ENCODE data around the gene DNASE2.
"Not testable (repeated sequence)": the region's sequence is repeated elsewhere in the genome, so short reads cannot be mapped to it uniquely, and the experiment has no call there.

The DNASE2 gene

GRCh38 chr19:12867120-12868099 is 13.8 kb downstream of the DNASE2 start:
- peak overlapping the region; percentile 4 to 42 (median 28) for H3K4me3 ChIP-seq
- H3K27ac ChIP-seq, result peak overlapping the region in 2 of 21 experiments; percentile 3 to 54

GRCh38 chr19:12866416-12867119 is 14.7 kb downstream of the DNASE2 start:
- Histone ChIP-seq H3K4me3 (peak overlapping the region in 2 of 7 experiments; percentile 29 to 42), H3K27ac (no peak overlapping the region)

- Histone ChIP-seq H3K4me3 (no peak overlapping the region), H3K27ac (no peak overlapping the region)
Measured at GRCh38 chr19:12865746-12866415, 15.4 kb downstream of the DNASE2 start.

DNA sequence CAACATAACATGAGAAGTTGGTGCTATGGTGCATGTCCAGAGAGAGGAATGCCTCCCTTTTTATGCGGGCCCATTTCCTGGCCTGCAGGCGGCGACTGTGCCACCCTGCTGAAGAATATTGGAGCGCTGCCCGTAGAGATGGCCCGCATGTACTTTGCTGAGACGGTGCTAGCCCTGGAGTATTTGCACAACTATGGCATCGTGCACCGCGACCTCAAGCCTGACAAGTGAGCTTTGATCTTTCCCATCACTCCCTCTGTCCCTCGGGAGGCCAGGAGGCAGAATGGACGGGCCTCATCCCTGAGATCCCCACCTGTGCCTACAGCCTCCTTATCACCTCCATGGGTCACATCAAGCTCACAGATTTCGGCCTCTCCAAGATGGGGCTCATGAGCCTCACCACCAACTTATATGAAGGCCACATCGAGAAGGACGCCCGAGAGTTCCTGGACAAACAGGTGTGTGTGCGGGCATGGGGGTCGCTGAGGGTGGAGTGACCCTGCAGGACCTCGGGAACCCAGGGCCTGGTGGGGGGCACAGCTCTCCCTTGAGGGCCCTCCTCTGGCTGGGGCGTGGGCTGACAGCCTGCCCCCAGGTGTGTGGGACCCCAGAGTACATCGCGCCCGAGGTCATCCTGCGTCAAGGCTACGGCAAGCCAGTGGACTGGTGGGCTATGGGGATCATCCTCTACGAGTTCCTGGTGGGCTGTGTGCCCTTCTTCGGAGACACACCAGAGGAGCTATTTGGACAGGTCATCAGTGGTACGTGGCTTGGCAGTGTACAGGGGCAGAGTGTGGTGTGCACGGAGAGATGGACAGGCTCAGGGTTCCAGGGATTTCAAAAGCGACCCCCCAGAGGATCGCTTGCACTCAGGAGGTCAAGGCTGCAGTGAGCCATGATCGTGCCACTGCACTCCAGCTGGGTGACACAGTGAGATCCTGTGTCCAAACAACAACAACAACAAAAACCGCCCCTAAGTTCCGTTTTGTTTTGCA is 16.2 kb downstream of the DNASE2 start:
- no peak overlapping the region for H3K27ac ChIP-seq
- no peak overlapping the region for H3K4me3 ChIP-seq

DNA sequence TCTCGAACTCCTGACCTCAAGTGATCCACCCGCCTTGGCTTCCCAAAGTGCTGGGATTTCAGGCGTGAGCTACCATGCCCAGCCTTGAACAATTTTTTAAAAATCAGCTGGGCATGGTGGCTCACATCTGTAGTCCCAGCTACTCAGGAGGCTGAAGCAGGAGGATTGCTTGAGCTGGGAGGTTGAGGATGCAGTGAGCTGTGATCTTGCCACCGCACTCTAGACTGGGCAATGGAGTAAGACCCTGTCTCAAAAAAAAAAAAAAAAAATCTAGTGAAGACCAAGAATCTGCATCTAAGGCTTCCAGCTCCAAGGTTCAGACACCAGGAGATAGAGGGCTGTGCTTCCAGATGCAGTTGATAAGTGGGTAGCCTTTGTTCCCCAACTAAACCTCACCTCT is 17.1 kb downstream of the DNASE2 start:
- H3K4me3 ChIP-seq, result no peak overlapping the region

DNA sequence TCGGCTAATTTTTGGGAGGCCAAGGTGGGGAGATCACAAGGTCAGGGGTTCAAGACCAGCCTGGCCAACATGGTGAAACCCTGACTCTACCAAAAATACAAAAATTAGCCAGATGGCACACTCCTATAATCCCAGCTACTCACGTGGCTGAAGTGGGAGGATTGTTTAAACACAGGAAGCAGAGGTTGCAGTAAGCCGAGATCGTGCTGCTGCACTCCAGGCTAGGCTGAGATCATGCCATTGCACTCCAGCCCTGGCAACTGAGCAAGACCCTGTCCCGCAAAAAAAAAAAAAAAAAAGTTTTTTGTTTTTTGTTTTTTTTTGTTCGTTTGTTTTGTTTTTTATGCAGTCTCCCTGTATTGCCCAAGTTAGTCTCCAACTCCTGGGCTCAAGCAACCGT is 21.7 kb downstream of the DNASE2 start:
- no peak overlapping the region for H3K27ac ChIP-seq
- no peak overlapping the region for H3K4me3 ChIP-seq

More for the DNA sequence above, 17.1 kb downstream of the DNASE2 start:
- H3K27ac ChIP-seq, result no peak overlapping the region

DNA sequence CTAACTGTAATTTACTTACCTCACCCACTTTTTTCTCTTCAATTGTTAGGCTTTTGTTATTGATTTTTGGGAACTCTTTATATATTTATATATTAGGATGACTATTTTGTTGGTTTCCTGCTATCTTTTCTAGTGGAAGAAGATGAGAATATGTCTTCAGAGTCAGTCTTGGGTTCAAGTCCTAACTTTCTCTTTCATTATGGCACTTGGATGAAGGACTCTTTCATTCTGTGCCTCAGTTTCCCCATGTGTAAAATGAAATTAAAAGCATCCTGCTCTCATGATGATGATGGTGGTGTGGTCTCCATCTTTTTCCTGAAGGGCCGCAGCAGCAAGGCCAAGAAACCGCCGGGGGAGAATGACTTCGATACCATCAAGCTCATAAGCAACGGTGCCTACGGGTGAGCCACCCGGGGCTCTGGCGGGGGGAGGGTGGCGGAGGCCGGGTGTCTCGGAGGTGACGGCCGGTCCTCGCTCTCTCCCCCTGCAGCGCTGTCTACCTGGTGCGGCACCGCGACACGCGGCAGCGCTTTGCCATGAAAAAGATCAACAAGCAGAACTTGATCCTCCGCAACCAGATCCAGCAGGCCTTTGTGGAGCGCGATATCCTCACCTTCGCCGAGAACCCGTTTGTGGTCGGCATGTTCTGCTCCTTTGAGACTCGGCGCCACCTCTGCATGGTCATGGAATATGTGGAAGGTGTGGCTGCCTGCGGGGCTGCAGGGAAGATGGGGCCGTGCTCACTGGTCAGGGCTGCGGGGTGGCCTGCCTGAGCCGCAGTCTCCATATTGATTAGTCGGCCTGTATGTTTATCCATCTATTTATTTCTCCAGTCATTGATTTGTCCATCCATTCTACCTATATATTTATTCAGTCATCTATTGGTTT is 23.0 kb downstream of the DNASE2 start:
- no peak overlapping the region for H3K27ac ChIP-seq
- no peak overlapping the region for H3K4me3 ChIP-seq

- no peak overlapping the region for H3K4me3 ChIP-seq
- H3K27ac ChIP-seq, result no peak overlapping the region
Measured at GRCh38 chr19:12856653-12857052, 24.6 kb downstream of the DNASE2 start.

GRCh38 chr19:12847159-12848139 is 33.8 kb downstream of the DNASE2 start:
- Histone ChIP-seq H3K27ac (no peak overlapping the region), H3K4me3 (peak overlapping the region in 1 of 7 experiments; percentile 26)

GRCh38 chr19:12846613-12847012 is 34.6 kb downstream of the DNASE2 start:
- H3K4me3 ChIP-seq, result not testable (repeated sequence)

DNA sequence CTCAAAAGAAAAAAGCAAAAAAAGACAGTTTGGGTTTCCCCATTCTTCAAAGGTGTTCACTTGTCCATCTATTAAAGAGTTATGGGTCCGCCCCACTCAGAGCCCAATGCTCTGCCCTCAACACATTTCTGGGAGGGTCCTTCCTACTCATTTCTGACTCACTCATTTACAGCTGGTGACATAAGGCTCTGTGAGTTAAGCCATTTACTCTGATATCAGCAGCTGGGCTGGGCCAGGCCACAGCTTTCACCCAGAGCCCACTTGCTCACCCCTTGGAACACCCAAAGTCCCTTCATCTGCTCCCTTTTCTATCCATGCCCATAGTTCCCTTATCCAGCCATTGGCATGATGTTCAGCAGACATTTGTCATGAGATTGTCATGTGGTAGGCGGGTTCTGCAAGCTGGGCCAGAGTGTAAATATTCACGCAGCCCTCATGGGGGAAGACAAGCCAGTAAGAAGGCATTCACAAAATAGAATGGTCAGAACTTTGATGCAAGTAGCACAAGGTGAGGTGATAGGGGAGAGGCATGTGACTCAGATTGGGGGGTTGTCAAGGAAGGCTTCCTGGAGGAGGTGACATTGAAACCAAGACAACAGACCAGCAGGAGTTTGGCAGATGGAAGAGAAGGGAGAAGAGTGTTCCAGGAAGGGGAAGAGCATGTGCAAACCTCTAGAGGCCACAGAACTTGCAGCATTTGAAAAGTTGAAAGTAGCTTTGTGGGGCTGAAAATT is 37.1 kb downstream of the DNASE2 start:
- H3K27ac ChIP-seq, result no peak overlapping the region
- no peak overlapping the region for H3K4me3 ChIP-seq

More at GRCh38 chr19:12846613-12847012, 34.6 kb downstream of the DNASE2 start:
- not testable (repeated sequence) for H3K27ac ChIP-seq

DNA sequence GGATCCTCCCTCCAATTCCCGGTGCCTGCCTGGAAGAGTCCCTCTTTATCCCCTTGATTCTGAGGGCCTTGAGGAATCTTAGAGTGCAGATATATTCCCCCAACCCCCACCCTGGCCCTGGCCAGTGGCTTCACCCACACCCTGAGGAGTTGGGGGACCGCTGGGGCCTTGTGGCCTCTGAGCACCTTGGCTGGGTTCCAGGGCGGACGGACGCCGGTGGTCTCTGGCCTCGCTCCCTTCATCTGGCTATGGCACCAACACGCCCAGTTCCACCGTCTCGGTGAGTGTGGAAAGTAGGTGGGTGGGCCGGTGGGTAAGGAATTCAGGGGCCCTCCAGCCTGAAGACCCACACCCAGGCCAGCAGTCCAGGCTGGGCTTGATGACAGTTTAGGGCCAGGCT is 37.9 kb downstream of the DNASE2 start:
- no peak overlapping the region for H3K27ac ChIP-seq
- no peak overlapping the region for H3K4me3 ChIP-seq

- Histone ChIP-seq H3K27ac (no peak overlapping the region), H3K4me3 (no peak overlapping the region)
Measured at GRCh38 chr19:12842511-12842910, 38.7 kb downstream of the DNASE2 start.

GRCh38 chr19:12841094-12841493 is 40.2 kb downstream of the DNASE2 start:
- Histone ChIP-seq H3K27ac (no peak overlapping the region), H3K4me3 (peak overlapping the region in 3 of 7 experiments; percentile 7 to 16 (median 8))

DNA sequence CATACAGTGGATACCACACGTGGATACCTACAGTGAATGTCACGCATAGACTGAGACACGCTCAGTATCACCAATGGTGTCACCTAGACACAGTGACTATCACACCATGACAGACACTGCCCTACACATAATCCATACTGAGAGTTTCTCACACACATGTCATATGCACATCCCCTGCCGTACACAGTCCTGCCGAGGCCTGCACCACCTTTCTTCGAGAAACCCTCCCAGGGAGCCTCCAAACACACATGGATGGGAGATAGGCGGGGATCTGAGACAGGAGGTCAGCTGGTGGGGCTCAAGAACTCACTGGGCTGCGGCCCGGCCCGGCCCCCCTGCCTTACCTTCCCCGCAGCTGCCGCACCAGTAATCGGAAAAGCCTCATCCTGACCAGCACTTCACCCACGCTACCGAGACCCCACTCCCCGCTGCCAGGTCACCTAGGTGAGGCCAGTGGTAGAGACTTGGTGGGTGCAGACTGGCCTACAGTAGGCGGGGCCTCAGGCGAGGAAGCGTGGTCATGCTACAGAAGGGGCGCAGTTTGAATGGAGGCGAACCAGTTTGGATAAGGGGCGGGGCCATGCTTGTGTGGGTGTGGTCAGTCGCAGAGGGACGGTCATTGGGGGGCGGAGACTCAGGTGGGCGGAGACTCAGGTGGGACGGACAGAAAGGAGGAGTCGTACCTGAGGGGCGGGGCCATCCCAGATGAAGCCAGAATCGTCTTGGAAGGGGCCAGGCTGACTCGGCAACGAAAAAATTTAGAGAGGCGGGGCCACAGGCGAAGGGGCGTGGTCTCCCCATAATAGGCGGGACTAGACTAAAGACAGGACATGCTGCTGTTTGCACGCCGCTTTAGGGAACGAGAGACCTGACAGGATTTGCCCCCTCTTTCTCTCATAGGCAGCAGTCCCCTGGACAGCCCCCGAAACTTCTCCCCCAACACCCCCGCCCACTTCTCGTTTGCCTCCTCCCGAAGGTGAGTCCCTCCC is 40.9 kb downstream of the DNASE2 start:
- H3K4me3 ChIP-seq, result peak overlapping the region in 3 of 7 experiments; percentile 7 to 16 (median 8)
- no peak overlapping the region for H3K27ac ChIP-seq
